ENCODE measurements around the gene SH3PXD2B.
"Not testable (repeated sequence)": the region's sequence is repeated elsewhere in the genome, so short reads cannot be mapped to it uniquely, and the experiment has no call there.

SH3PXD2B gene

DNA sequence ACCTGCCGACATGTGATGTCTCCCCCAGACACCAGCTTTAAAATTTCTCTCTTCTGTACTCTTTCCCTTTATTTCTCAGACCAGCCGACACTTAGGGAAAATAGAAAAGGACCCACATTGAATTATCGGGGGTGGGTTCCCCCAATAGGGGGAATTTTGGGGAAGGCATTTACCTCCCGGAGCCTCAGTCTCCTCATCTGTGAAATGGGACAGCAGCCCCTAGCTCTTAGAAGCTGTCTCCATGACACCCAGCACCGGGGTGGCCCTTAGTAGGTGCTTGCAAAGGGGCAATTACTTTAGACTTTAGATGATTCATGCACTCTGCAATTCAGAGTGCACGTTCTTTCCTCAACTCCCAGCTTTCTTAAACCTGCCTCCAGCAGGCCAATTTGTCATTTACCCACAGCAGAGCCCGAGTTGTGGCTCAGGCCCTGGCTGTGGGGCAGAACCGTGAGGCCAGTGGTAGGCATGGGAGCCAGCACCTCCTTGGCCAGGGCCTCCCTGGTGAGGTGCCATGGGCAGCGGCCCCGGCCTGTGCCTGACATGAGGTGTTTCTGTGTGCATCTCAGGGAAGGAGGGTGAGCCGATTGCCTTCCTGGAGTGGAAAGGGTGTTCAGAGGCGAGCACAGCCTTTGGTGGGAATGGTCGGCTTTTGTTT lies 51.7 kb downstream of the SH3PXD2B start:
- H3K4me3 ChIP-seq (ENCODE audit: low read depth, low read length): no peak overlapping the region
- TF ChIP-seq CTCF (IDR thresholded peaks at IDR 0.05; ENCODE audit: control insufficient read depth, extremely low read depth, insufficient read depth): no peak
- DNase-seq (ENCODE audit: low read depth): no peak

DNA sequence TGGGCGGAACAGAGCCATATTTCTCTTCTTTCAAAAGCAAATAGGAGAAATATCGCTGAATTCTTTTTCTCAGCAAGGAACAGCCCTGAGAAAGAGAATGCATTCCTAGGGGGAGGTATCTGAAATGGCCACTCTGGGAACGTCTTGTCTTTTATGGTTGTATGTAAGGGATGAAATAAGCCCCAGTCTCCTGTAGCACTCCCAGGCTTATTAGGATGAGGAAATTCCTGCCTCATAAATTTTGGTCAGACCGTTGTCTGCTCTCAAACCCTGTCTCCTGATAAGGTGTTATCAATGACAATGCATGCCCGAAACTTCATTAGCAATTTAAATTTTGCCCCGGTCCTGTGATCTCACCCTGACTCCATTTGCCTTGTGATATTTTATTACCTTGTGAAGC lies 52.3 kb downstream of the SH3PXD2B start:
- not testable (repeated sequence) for DNase-seq (ENCODE audit: low read depth); H3K4me3 ChIP-seq (ENCODE audit: low read depth, low read length)

- no peak overlapping the region for H3K4me3 ChIP-seq (ENCODE audit: low read depth, low read length)
- DNase-seq (ENCODE audit: low read depth): no peak
- TF ChIP-seq CTCF (IDR thresholded peaks at IDR 0.05; ENCODE audit: control insufficient read depth, extremely low read depth, insufficient read depth): no peak
Measured at GRCh38 chr5:172399826-172400225, 54.5 kb downstream of the SH3PXD2B start.

DNA sequence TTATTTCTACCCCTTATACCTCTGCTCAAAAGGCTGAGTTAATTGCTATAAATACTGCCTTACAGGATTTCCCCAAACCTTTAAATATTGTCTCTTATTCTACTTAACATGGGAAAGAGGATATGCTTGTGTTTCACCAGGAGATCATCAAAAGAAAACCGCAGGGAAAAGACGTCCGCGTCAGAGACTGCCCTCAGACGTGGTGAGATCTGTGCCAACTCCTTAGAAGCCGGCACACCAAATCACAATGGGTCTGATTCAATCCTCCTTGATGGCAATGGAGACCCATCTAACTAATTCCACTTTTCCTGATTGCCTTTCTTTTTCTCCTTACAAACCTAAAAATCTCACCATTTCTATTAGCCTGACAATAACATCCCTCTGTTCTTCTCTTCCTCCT lies 55.0 kb downstream of the SH3PXD2B start:
- H3K4me3 ChIP-seq (ENCODE audit: low read depth, low read length): no peak overlapping the region
- TF ChIP-seq CTCF (IDR thresholded peaks at IDR 0.05; ENCODE audit: control insufficient read depth, extremely low read depth, insufficient read depth): no peak
- DNase-seq (ENCODE audit: low read depth): no peak

DNA sequence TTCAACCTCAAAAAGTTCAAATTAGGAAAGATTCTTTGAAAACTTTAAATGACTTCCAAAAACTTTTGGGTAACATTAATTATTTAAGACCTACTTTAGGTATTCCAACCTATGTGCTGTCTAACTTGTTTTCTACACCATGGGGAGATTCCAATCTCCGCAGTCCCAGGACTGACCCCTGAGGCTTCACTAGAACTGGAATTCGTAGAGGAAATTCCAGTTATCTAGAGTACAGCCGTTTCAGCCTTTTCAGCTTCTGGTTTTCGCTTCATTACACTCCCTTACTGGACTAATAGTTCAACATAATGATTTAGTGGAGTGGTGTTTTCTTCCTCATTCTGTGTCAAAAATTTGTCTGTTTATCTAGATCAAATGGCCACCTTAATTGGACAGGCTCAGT lies 55.7 kb downstream of the SH3PXD2B start:
- DNase-seq (ENCODE audit: low read depth); H3K4me3 ChIP-seq (ENCODE audit: low read depth, low read length): not testable (repeated sequence)

DNA sequence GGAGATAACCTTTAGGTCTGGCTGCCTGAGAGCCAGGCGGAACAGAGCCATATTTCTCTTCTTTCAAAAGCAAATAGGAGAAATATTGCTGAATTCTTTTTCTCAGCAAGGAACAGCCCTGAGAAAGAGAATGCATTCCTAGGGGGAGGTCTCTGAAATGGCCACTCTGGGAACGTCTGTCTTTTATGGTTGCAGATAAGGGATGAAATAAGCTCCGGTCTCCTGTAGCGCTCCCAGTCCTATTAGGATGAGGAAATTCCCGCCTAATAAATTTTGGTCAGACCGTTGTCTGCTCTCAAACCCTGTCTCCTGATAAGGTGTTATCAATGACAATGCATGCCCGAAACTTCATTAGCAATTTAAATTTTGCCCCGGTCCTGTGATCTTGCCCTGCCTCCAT lies 57.3 kb downstream of the SH3PXD2B start:
- not testable (repeated sequence) for DNase-seq (ENCODE audit: low read depth); H3K4me3 ChIP-seq (ENCODE audit: low read depth, low read length)

DNA sequence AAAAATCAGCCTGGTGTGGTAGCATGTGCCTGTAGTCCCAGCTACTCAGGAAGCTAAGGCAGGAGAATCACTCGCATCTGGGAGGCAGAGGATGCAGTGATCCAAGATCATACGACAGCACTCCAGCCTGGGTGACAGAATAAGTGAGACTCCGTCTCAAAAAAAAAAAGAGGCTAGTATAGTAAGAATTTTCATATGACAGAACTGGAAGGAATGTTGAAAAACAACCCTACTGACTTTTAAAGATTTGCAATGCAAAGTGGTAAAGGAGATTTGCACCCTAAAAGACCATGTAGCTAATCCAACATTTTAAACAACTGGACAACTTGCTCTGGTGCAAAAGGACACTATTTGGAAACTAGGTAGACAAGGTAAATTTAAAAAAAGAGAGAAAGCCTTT lies 58.1 kb downstream of the SH3PXD2B start:
- no peak overlapping the region for H3K4me3 ChIP-seq (ENCODE audit: low read depth, low read length)
- no peak for DNase-seq (ENCODE audit: low read depth)
- TF ChIP-seq CTCF (IDR thresholded peaks at IDR 0.05; ENCODE audit: control insufficient read depth, extremely low read depth, insufficient read depth): no peak

DNA sequence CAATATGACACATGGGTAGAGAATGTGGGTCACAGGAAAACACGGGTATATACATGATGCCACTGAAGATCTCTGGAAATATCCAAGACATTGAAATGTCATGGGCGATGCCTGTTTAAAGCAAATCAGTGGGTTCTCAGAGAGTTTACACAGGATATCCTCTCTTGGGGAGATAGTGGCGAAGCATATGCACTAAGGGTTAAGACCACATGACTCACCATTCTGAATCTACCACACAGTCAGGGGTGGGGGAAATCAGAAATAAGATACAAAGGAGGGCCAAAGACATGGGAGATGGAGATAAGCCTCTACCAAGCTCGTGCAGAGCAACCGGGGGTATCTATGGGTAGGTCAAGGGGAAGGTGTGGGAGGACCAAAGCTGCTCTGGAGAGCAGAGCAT lies 58.8 kb downstream of the SH3PXD2B start:
- no peak for TF ChIP-seq CTCF (IDR thresholded peaks at IDR 0.05; ENCODE audit: control insufficient read depth, extremely low read depth, insufficient read depth)
- H3K4me3 ChIP-seq (ENCODE audit: low read depth, low read length): no peak overlapping the region
- DNase-seq (ENCODE audit: low read depth): no peak
